Measurements from ENCODE around the gene TEF.
A peak's percentile ranks its signal among the peaks of the same experiment; 100 is the strongest.

TEF gene

GRCh38 chr22:41446639-41447434 lies 65.1 kb downstream of the TEF start, which contains the start of gene TOB2:
TSS of gene TOB2 (minus strand) at chr22:41446801. CDS start at chr22:41437345, 9,456 bp downstream.
- no peaks in the 10 kb centered on the region for H3K9me3 ChIP-seq (ENCODE audit: control insufficient read depth in 1 of 2, low read length in 2 of 2)
- peaks cover 0 to 22% of the 10 kb centered on the region in 2 donors for H3K36me3 ChIP-seq (ENCODE audit: control insufficient read depth in 1 of 2, insufficient read depth in 2 of 2, low read length in 2 of 2)
- no peaks in the 10 kb centered on the region for H3K27me3 ChIP-seq (ENCODE audit: low read depth, low read length)
- H3K4me3 ChIP-seq (ENCODE audit: low read depth in 1 of 2, low read length in 2 of 2): peak within 1 kb of the TSS; percentile 98 to 99
- H3K27ac ChIP-seq (ENCODE audit: low read length): peak within 1 kb of the TSS; percentile 98
- H3K4me1 ChIP-seq (ENCODE audit: control insufficient read depth in 1 of 2, insufficient read depth in 2 of 2, low read length in 2 of 2): peaks cover 4 to 26% of the 10 kb centered on the region in 2 donors

DNA sequence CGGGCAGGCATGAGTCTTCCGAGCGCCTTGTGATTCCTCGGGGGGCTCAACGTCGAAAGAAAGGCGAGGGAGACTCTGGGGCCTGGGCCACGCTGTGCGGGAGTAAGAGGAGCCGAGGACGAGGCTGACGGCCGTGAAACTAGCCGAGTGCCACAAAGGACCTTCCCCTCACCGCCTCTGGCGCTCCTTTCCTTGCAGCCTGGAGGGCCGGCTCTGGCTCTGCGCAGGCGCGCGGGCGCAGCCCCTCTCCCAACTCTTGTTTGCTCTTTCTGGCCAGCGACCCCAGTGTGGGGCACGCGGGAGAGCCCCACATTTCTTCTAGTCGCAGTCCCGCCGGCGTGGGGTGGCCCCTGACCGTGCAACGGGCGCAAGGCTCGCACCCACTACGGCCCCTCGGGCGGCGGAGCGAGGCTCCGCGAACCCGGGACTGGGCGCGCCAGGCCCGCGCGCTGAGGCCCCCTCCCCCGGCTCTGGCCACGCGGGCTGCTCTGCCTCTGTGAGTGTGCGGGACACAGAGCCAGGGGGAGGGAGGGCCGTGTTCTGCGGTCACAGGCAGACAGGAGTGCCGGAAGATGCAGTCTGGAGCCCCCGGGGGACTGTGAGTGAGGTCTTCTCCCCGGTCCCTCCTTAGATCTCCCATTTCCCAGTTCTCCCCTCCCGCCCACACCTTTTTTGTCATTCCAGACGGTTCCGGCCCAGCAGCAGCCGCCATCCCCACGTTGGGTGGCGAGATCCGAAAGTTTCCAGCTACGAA lies 65.9 kb downstream of the TEF start:
- Histone ChIP-seq H3K4me1 (ENCODE audit: control insufficient read depth in 1 of 2, insufficient read depth in 2 of 2, low read length in 2 of 2) (peaks cover 4 to 18% of the 10 kb centered on the region in 2 donors), H3K27ac (ENCODE audit: low read length) (peak overlapping the region; percentile 98)

DNA sequence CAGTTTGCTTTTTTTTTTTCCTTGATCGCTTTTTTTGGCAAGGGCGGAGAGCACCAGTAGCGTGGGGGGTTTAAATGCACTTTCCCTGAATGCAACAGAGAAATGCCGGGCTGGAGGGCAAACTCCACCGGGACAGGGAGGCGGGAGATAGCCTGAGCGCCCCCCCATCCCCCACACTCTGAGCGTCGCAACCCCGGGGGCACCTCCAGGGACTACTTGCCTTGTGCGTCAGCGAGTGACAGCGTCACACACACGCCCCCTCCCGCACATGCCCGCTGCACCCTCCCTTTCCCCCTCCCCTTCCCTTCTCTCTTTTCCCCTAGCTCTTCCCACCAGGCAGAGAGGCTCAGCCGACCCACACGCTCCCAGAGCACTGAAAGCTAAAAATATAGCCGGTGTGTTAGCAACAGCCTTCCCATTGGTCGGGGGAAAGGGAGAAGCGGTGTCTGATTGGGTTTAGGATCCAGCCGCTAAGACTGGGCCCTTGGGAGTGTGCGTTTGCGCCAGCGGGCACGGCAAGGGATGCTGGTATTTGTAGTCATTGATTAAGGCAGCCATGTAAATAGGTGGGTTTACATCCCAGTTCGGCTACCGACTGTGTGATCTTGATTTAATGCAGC lies 66.6 kb downstream of the TEF start:
- H3K4me1 ChIP-seq (ENCODE audit: control insufficient read depth in 1 of 2, insufficient read depth in 2 of 2, low read length in 2 of 2): peaks cover 4 to 11% of the 10 kb centered on the region in 2 donors
- H3K27me3 ChIP-seq (ENCODE audit: low read depth, low read length): no peaks in the 10 kb centered on the region
- H3K27ac ChIP-seq (ENCODE audit: low read length): peak overlapping the region; percentile 98
- H3K4me3 ChIP-seq (ENCODE audit: low read depth in 1 of 2, low read length in 2 of 2): peak overlapping the region; percentile 84 to 98
- H3K36me3 ChIP-seq (ENCODE audit: control insufficient read depth in 1 of 2, insufficient read depth in 2 of 2, low read length in 2 of 2): peaks cover 0 to 22% of the 10 kb centered on the region in 2 donors
- H3K9me3 ChIP-seq (ENCODE audit: control insufficient read depth in 1 of 2, low read length in 2 of 2): no peaks in the 10 kb centered on the region

More for the DNA sequence above, 65.9 kb downstream of the TEF start:
- Histone ChIP-seq H3K9me3 (ENCODE audit: control insufficient read depth in 1 of 2, low read length in 2 of 2) (no peaks in the 10 kb centered on the region), H3K4me3 (ENCODE audit: low read depth in 1 of 2, low read length in 2 of 2) (peak overlapping the region; percentile 84 to 98), H3K27me3 (ENCODE audit: low read depth, low read length) (no peaks in the 10 kb centered on the region), H3K36me3 (ENCODE audit: control insufficient read depth in 1 of 2, insufficient read depth in 2 of 2, low read length in 2 of 2) (peaks cover 0 to 22% of the 10 kb centered on the region in 2 donors)
